Lower leg skin (tissue), 3 donors: Measurements from ENCODE around the gene ANO10.

ENCODE experiments used
- CTCF ChIP-seq, 3 donors: fragments of 450-650 bp; IDR thresholded peaks; one replicate each; pipeline ENCODE4 v1.5.1; 2016; ENCODE audit warnings: antibody characterized with exemption in 3 of 3, mild to moderate bottlenecking in 3 of 3, moderate library complexity in 2 of 3
- POLR2A ChIP-seq, 2 donors: fragments of 450-650 bp; IDR thresholded peaks; one replicate each; pipeline ENCODE4 v1.6.1; 2016 to 2017; ENCODE audit warnings: antibody characterized with exemption in 2 of 2, mild to moderate bottlenecking in 1 of 2, moderate library complexity in 1 of 2

- TF ChIP-seq CTCF (IDR thresholded peaks at IDR 0.05) (no peak), POLR2A (IDR thresholded peaks at IDR 0.05) (no peak)
These were observed 294.2 kb downstream of the ANO10 start for GRCh38 chr3:43327582-43327979.
